PC-9 (cell line): ENCODE data around the gene SLC18A2.
"Not testable (repeated sequence)": the region's sequence is repeated elsewhere in the genome, so short reads cannot be mapped to it uniquely, and the experiment has no call there.

Source experiments
- EZH2 ChIP-seq: fragments of 200-600 bp; sonication (generic); IDR thresholded peaks from 2 replicates; pipeline ENCODE4 v1.8.0; 2017; ENCODE audit warnings: antibody characterized with exemption, low read depth
- TF ChIP-seq, protein P1 (sequence below): fragments of 200-600 bp; sonication (generic); conservative IDR thresholded peaks from 2 replicates; pipeline ENCODE4 v1.6.1; 2017; ENCODE audit warnings: mixed run types, antibody characterized with exemption, mild to moderate bottlenecking, moderate library complexity

DNA sequence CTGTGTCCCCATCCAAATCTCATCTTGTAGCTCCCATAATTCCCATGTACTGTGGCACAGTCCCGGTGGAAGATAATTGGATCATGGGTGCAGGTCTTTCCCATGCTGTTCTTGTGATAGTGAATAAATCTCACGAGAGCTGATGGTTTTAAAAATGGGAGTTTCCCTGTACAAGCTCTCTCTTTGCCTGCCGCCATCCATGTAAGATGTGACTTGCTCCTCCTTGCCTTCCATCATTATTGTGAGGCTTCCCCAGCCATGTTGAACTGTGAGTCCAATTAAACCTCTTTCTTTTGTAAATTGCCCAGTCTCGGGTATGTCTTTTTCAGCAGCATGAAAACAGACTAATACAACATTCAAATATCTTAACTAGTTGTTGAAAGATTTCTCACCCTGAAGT lies 10.8 kb upstream of the SLC18A2 start:
- not testable (repeated sequence) for TF ChIP-seq EZH2
- TF ChIP-seq, protein P1, sequence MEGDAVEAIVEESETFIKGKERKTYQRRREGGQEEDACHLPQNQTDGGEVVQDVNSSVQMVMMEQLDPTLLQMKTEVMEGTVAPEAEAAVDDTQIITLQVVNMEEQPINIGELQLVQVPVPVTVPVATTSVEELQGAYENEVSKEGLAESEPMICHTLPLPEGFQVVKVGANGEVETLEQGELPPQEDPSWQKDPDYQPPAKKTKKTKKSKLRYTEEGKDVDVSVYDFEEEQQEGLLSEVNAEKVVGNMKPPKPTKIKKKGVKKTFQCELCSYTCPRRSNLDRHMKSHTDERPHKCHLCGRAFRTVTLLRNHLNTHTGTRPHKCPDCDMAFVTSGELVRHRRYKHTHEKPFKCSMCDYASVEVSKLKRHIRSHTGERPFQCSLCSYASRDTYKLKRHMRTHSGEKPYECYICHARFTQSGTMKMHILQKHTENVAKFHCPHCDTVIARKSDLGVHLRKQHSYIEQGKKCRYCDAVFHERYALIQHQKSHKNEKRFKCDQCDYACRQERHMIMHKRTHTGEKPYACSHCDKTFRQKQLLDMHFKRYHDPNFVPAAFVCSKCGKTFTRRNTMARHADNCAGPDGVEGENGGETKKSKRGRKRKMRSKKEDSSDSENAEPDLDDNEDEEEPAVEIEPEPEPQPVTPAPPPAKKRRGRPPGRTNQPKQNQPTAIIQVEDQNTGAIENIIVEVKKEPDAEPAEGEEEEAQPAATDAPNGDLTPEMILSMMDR: not testable (repeated sequence)
